Epithelial cell of proximal tubule (primary cell): Measurements from ENCODE around the gene GLI1. TPM values are rescaled to one million over a fixed set of nuclear protein-coding genes. Genes with fewer than 3 reads are reported as not detected.

ENCODE experiments used
- DNase-seq: peaks from one replicate; pipeline ENCODE4 v3.0.0-alpha.2; 2011; ENCODE audit warnings: low read depth
- H3K4me3 ChIP-seq: 2 replicates; pipeline ENCODE4 v1.5.1; 2011; ENCODE audit warnings: low read depth, mild to moderate bottlenecking, low read length
- total RNA-seq: library from RNA; depleted of rRNA; stranded (reverse); fragments of >200 nt; gene quantifications from 2 replicates; pipeline ENCODE4 v1.2.3, GENCODE V29; 2015
- TF ChIP-seq, protein P1 (sequence below): conservative IDR thresholded peaks from 2 replicates; pipeline ENCODE4 v1.5.1; 2012; ENCODE audit warnings: low read depth, mild to moderate bottlenecking, low read length

The GLI1 gene
- total RNA-seq, 1 donor from 2014 or later: not detected

DNA sequence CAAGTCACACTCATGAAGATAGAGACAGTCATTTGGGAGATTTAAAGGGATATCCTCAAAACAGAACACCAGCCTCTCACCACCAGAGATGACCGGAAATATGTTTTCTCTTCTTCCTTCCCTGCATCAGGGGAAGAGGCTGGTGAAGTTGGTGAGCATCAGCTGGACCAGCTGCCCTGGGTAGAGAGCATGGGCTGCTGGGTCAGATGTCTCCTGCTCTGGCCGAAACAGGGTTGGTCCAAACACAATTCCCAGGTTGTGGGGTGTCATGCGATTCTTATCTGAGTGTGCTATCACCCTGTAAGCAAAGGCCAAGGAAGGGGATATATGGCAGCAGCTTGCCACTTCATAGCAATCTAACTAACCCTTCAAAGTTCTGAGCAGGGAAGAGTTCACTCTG lies 12.8 kb downstream of the GLI1 start:
- no peak overlapping the region for H3K4me3 ChIP-seq
- DNase-seq: no peak
- TF ChIP-seq, protein P1, sequence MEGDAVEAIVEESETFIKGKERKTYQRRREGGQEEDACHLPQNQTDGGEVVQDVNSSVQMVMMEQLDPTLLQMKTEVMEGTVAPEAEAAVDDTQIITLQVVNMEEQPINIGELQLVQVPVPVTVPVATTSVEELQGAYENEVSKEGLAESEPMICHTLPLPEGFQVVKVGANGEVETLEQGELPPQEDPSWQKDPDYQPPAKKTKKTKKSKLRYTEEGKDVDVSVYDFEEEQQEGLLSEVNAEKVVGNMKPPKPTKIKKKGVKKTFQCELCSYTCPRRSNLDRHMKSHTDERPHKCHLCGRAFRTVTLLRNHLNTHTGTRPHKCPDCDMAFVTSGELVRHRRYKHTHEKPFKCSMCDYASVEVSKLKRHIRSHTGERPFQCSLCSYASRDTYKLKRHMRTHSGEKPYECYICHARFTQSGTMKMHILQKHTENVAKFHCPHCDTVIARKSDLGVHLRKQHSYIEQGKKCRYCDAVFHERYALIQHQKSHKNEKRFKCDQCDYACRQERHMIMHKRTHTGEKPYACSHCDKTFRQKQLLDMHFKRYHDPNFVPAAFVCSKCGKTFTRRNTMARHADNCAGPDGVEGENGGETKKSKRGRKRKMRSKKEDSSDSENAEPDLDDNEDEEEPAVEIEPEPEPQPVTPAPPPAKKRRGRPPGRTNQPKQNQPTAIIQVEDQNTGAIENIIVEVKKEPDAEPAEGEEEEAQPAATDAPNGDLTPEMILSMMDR: no peak

DNA sequence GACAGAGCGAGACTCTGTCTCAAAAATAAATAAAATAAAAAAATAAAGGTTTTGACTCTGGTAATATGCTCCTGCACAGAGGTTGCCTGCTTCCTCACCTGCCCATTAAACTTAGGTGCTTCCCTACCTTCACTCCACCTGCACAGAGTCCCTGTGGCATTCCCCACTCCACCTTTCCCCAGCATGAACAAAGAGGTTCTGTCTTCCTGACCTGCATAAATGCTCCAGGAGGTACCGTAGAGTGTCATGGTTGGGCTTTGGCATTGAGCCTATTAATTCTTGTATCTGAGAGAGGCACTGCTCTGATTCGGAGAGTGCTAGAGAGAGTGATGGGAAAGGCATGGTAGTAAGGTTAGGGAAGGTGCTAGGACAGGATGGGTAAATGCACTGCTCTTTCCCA lies 13.8 kb downstream of the GLI1 start:
- no peak for DNase-seq
- no peak overlapping the region for H3K4me3 ChIP-seq
- TF ChIP-seq, protein P1: no peak

DNA sequence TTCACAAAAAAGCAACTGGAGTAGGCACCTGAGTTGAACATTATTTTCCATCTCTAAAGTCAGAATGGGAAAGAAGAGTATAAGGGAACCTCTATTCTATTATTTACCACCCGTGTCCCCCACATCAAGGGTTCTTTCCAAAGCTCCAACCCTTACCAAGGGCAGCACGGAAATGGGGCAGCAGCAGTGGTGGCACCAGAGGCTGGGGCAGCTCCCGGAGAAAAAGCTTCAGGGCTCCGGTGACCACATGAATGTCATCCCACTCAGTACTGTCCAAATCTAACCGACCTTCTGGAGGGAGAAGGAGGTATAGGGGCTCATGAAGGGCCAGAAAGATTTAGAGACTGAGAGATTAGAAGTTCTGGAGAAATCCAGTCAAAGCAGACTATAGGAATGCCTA lies 14.3 kb downstream of the GLI1 start:
- no peak for DNase-seq
- TF ChIP-seq, protein P1: no peak
- no peak overlapping the region for H3K4me3 ChIP-seq

DNA sequence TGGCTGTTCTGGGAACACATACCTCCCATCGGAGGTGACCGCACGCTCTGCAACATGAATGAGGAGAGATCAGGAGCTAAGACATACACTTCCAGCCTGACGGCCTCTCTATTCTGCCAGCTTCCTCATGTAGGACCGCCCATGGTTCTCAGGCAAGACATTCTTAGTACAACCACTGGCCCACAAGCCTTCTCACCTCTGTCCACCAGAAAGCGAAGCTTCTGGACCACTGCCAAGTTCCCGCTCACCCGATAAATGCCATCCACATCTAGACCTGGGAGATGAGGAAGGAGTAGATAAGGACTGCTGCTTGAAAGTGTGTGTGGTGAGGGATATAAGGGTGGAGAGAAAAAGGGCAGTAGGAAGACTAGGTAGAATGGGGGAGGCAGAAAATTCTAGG lies 14.8 kb downstream of the GLI1 start:
- TF ChIP-seq, protein P1: no peak
- no peak overlapping the region for H3K4me3 ChIP-seq
- DNase-seq: no peak

DNA sequence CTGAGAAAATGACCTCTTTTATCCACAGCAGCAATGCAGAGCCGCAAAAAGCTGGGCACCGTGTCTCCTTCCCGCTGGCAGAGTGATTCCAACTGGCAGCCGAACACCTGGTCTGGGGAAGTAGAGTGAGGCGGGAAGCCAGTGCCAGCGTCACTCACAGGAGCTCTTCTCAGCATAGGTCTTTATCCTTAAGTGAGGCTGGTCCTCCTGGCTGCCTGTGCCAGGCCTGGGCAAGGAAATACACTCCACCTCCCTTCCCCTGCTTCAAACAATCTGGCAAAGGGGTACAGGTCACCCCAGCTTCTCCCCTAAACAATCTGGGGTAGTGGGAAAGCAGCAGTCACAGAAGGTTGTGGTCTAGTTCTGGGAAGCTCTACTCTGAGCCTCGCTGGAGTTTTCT lies 15.3 kb downstream of the GLI1 start:
- TF ChIP-seq, protein P1: no peak
- no peak overlapping the region for H3K4me3 ChIP-seq
- DNase-seq: no peak

DNA sequence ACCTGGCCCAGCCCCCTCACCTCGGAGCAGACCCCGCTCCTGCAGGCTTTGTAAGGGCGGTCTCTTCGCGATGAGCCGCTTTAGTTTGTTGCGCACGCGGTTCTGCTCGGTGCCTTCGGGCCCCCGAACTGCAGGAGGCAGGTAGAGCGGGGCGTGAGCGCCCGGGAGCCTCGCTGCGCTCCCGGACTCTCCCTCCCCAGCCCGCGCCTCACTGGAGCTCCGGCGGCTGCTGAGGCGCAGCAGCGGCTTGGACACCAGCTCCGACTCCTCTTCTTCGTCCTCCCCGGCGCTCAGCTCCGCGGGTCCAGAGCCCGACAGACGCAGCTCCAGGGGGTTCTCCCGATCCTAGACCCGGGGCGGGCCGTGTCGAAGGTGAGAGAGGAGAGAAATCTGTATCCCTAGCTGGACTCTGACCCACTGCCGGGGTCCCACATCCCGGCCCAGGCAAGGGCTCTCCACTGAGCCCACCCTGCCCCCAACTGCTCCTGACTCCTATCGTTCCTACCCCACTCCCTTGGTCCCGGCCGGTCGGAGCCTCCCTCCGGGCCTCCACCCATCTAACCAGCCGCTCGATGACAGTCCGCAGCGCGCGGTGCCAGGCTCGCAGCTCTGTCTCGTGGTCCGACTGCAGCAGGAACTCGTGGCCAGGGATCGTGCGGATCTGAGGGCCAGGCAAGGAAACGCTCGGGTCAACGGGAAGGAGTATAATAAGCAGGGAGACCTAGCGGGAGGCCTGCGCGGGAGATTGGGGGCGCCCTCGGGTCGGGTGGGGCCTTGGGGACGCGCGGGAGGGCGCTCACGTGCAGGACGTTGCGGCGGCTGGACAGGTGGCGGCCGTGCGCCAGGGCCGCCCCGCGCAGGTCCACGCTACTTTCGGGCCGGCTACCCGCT lies 15.9 kb downstream of the GLI1 start:
- TF ChIP-seq, protein P1: no peak
- peak overlapping the region; percentile 34 for H3K4me3 ChIP-seq
- DNase-seq: no peak
